ENCODE data around the gene NUDCD2.
"Not testable (repeated sequence)": the region's sequence is repeated elsewhere in the genome, so short reads cannot be mapped to it uniquely, and the experiment has no call there.

NUDCD2 gene

GRCh38 chr5:163410505-163410904 lies 49.4 kb downstream of the NUDCD2 start:
- DNase-seq (ENCODE audit: insufficient read length, low spot score), result no peak
- no peak for FAIRE-seq
- TF ChIP-seq TAF1 (IDR thresholded peaks at IDR 0.05; ENCODE audit: low read depth, low read length), result no peak
- TF ChIP-seq POLR2AphosphoS5 (IDR thresholded peaks at IDR 0.05; ENCODE audit: low read depth, low read length), result no peak
- TF ChIP-seq POU2F2 (IDR thresholded peaks at IDR 0.05; ENCODE audit: low read depth, low read length), result no peak
- TF ChIP-seq SPI1 (IDR thresholded peaks at IDR 0.05; ENCODE audit: low read depth, low read length), result no peak
- no peak for TF ChIP-seq PAX5 (IDR thresholded peaks at IDR 0.05; ENCODE audit: insufficient read depth, low read length, severe bottlenecking)

GRCh38 chr5:163409384-163409783 lies 50.5 kb downstream of the NUDCD2 start:
- DNase-seq (ENCODE audit: insufficient read length, low spot score) (no peak), FAIRE-seq (peak; percentile 20)
- no peak for TF ChIP-seq POLR2A (IDR thresholded peaks at IDR 0.05; ENCODE audit: low read depth, low read length)
- TF ChIP-seq SPI1 (IDR thresholded peaks at IDR 0.05; ENCODE audit: low read depth, low read length), result no peak
- TF ChIP-seq PAX5 (IDR thresholded peaks at IDR 0.05; ENCODE audit: insufficient read depth, low read length, severe bottlenecking), result no peak

- no peak for DNase-seq (ENCODE audit: insufficient read length, low spot score)
- TF ChIP-seq SPI1 (IDR thresholded peaks at IDR 0.05; ENCODE audit: low read depth, low read length) (no peak), POU2F2 (IDR thresholded peaks at IDR 0.05; ENCODE audit: low read depth, low read length) (no peak), POLR2AphosphoS5 (IDR thresholded peaks at IDR 0.05; ENCODE audit: low read depth, low read length) (no peak)
- FAIRE-seq, result peak; percentile 79
These were observed 51.5 kb downstream of the NUDCD2 start for GRCh38 chr5:163408311-163408923.

GRCh38 chr5:163407034-163407655 lies 52.8 kb downstream of the NUDCD2 start:
- DNase-seq (ENCODE audit: insufficient read length, low spot score) (no peak), FAIRE-seq (peak; percentile 76)
- TF ChIP-seq PAX5 (IDR thresholded peaks at IDR 0.05; ENCODE audit: insufficient read depth, low read length, severe bottlenecking), result no peak
- TF ChIP-seq POU2F2 (IDR thresholded peaks at IDR 0.05; ENCODE audit: low read depth, low read length), result no peak
- TF ChIP-seq TAF1 (IDR thresholded peaks at IDR 0.05; ENCODE audit: low read depth, low read length), result no peak
- no peak for TF ChIP-seq SPI1 (IDR thresholded peaks at IDR 0.05; ENCODE audit: low read depth, low read length)
- TF ChIP-seq POLR2A (IDR thresholded peaks at IDR 0.05; ENCODE audit: low read depth, low read length), result no peak
- no peak for TF ChIP-seq POLR2AphosphoS5 (IDR thresholded peaks at IDR 0.05; ENCODE audit: low read depth, low read length)

- DNase-seq (ENCODE audit: insufficient read length, low spot score) (no peak), FAIRE-seq (no peak)
- no peak for TF ChIP-seq PAX5 (IDR thresholded peaks at IDR 0.05; ENCODE audit: insufficient read depth, low read length, severe bottlenecking)
- no peak for TF ChIP-seq SPI1 (IDR thresholded peaks at IDR 0.05; ENCODE audit: low read depth, low read length)
- no peak for TF ChIP-seq POLR2AphosphoS5 (IDR thresholded peaks at IDR 0.05; ENCODE audit: low read depth, low read length)
- no peak for TF ChIP-seq POLR2A (IDR thresholded peaks at IDR 0.05; ENCODE audit: low read depth, low read length)
- TF ChIP-seq TAF1 (IDR thresholded peaks at IDR 0.05; ENCODE audit: low read depth, low read length), result no peak
- no peak for TF ChIP-seq POU2F2 (IDR thresholded peaks at IDR 0.05; ENCODE audit: low read depth, low read length)
These were observed 55.3 kb downstream of the NUDCD2 start for GRCh38 chr5:163404364-163405173.

- no peak for FAIRE-seq
- DNase-seq (ENCODE audit: insufficient read length, low spot score), result no peak
- TF ChIP-seq TAF1 (IDR thresholded peaks at IDR 0.05; ENCODE audit: low read depth, low read length) (no peak), PAX5 (IDR thresholded peaks at IDR 0.05; ENCODE audit: insufficient read depth, low read length, severe bottlenecking) (no peak), POLR2AphosphoS5 (IDR thresholded peaks at IDR 0.05; ENCODE audit: low read depth, low read length) (no peak), POLR2A (IDR thresholded peaks at IDR 0.05; ENCODE audit: low read depth, low read length) (no peak), SPI1 (IDR thresholded peaks at IDR 0.05; ENCODE audit: low read depth, low read length) (no peak), POU2F2 (IDR thresholded peaks at IDR 0.05; ENCODE audit: low read depth, low read length) (no peak)
These were observed 57.9 kb downstream of the NUDCD2 start for GRCh38 chr5:163402007-163402406.

- DNase-seq (ENCODE audit: insufficient read length, low spot score), result no peak
- no peak for TF ChIP-seq PAX5 (IDR thresholded peaks at IDR 0.05; ENCODE audit: insufficient read depth, low read length, severe bottlenecking)
- no peak for TF ChIP-seq TAF1 (IDR thresholded peaks at IDR 0.05; ENCODE audit: low read depth, low read length)
- no peak for TF ChIP-seq SPI1 (IDR thresholded peaks at IDR 0.05; ENCODE audit: low read depth, low read length)
- no peak for TF ChIP-seq POU2F2 (IDR thresholded peaks at IDR 0.05; ENCODE audit: low read depth, low read length)
- TF ChIP-seq POLR2A (IDR thresholded peaks at IDR 0.05; ENCODE audit: low read depth, low read length), result no peak
- no peak for FAIRE-seq
These were observed 58.6 kb downstream of the NUDCD2 start for GRCh38 chr5:163401271-163401670.

- TF ChIP-seq TAF1 (IDR thresholded peaks at IDR 0.05; ENCODE audit: low read depth, low read length) (no peak), POLR2AphosphoS5 (IDR thresholded peaks at IDR 0.05; ENCODE audit: low read depth, low read length) (no peak), PAX5 (IDR thresholded peaks at IDR 0.05; ENCODE audit: insufficient read depth, low read length, severe bottlenecking) (no peak), SPI1 (IDR thresholded peaks at IDR 0.05; ENCODE audit: low read depth, low read length) (no peak), POLR2A (IDR thresholded peaks at IDR 0.05; ENCODE audit: low read depth, low read length) (no peak), POU2F2 (IDR thresholded peaks at IDR 0.05; ENCODE audit: low read depth, low read length) (no peak)
- FAIRE-seq, result no peak
- DNase-seq (ENCODE audit: insufficient read length, low spot score), result no peak
These were observed 60.0 kb downstream of the NUDCD2 start for GRCh38 chr5:163399923-163400322.

- FAIRE-seq (no peak), DNase-seq (ENCODE audit: insufficient read length, low spot score) (no peak)
- TF ChIP-seq TAF1 (IDR thresholded peaks at IDR 0.05; ENCODE audit: low read depth, low read length) (no peak), SPI1 (IDR thresholded peaks at IDR 0.05; ENCODE audit: low read depth, low read length) (no peak), PAX5 (IDR thresholded peaks at IDR 0.05; ENCODE audit: insufficient read depth, low read length, severe bottlenecking) (no peak), POLR2AphosphoS5 (IDR thresholded peaks at IDR 0.05; ENCODE audit: low read depth, low read length) (no peak), POLR2A (IDR thresholded peaks at IDR 0.05; ENCODE audit: low read depth, low read length) (no peak), POU2F2 (IDR thresholded peaks at IDR 0.05; ENCODE audit: low read depth, low read length) (no peak)
These were observed 62.5 kb downstream of the NUDCD2 start for GRCh38 chr5:163397354-163397753.

GRCh38 chr5:163396818-163397340 lies 63.0 kb downstream of the NUDCD2 start:
- FAIRE-seq; DNase-seq (ENCODE audit: insufficient read length, low spot score): not testable (repeated sequence)
